ENCODE measurements around the gene GP2.
"Not testable (repeated sequence)": the region's sequence is repeated elsewhere in the genome, so short reads cannot be mapped to it uniquely, and the experiment has no call there.

The GP2 gene

GRCh38 chr16:20313741-20314140 is 13.6 kb downstream of the GP2 start:
- Histone ChIP-seq H3K9ac (ENCODE audit: low read depth, low read length, poor library complexity, severe bottlenecking) (no peak overlapping the region), H3K4me1 (ENCODE audit: insufficient read depth, low read length, poor library complexity, severe bottlenecking) (no peaks in the 10 kb centered on the region), H4K20me1 (ENCODE audit: insufficient read depth, low read length, poor library complexity, severe bottlenecking) (no peaks in the 10 kb centered on the region), H2AFZ (ENCODE audit: low read length) (no peak overlapping the region), H3F3A (ENCODE audit: low read depth) (no peaks in the 10 kb centered on the region), H3K4me3 (ENCODE audit: low read length, poor library complexity, severe bottlenecking) (no peak overlapping the region), H3K27me3 (ENCODE audit: insufficient read depth, low read length, poor library complexity, severe bottlenecking) (no peaks in the 10 kb centered on the region), H3K9me2 (replicated peaks; ENCODE audit: low read depth, low read length) (no peaks in the 10 kb centered on the region), H3K36me3 (ENCODE audit: insufficient read depth, low read length) (no peaks in the 10 kb centered on the region), H3K79me2 (ENCODE audit: insufficient read depth, low read length) (no peaks in the 10 kb centered on the region), H3K4me2 (ENCODE audit: low read depth, low read length, poor library complexity, severe bottlenecking) (no peak overlapping the region), H3K9me3 (ENCODE audit: insufficient read depth, low read depth, low read length) (0 out of 2 replicates have a peak, but pooled peaks cover 3% of the 10 kb centered on the region)
- no peak for TF ChIP-seq EZH2phosphoT487 (IDR thresholded peaks at IDR 0.05; ENCODE audit: borderline replicate concordance)
- no peak for TF ChIP-seq CTCF (conservative IDR thresholded peaks at IDR 0.05; ENCODE audit: low read length)

GRCh38 chr16:20312536-20313095 is 14.7 kb downstream of the GP2 start:
- not testable (repeated sequence) for H3F3A ChIP-seq (ENCODE audit: low read depth); H3K79me2 ChIP-seq (ENCODE audit: insufficient read depth, low read length); H2AFZ ChIP-seq (ENCODE audit: low read length); H3K9ac ChIP-seq (ENCODE audit: low read depth, low read length, poor library complexity, severe bottlenecking); H3K4me2 ChIP-seq (ENCODE audit: low read depth, low read length, poor library complexity, severe bottlenecking); H3K36me3 ChIP-seq (ENCODE audit: insufficient read depth, low read length); H3K4me3 ChIP-seq (ENCODE audit: low read length, poor library complexity, severe bottlenecking); H3K4me1 ChIP-seq (ENCODE audit: insufficient read depth, low read length, poor library complexity, severe bottlenecking); H4K20me1 ChIP-seq (ENCODE audit: insufficient read depth, low read length, poor library complexity, severe bottlenecking); H3K9me2 ChIP-seq (replicated peaks; ENCODE audit: low read depth, low read length); H3K9me3 ChIP-seq (ENCODE audit: insufficient read depth, low read depth, low read length); H3K27me3 ChIP-seq (ENCODE audit: insufficient read depth, low read length, poor library complexity, severe bottlenecking)

GRCh38 chr16:20311548-20311947 is 15.8 kb downstream of the GP2 start:
- H3K9ac ChIP-seq (ENCODE audit: low read depth, low read length, poor library complexity, severe bottlenecking) = no peak overlapping the region
- 0 out of 2 replicates have a peak, but pooled peaks cover 3% of the 10 kb centered on the region for H3K9me3 ChIP-seq (ENCODE audit: insufficient read depth, low read depth, low read length)
- no peaks in the 10 kb centered on the region for H3K9me2 ChIP-seq (replicated peaks; ENCODE audit: low read depth, low read length)
- no peaks in the 10 kb centered on the region for H4K20me1 ChIP-seq (ENCODE audit: insufficient read depth, low read length, poor library complexity, severe bottlenecking)
- H3K79me2 ChIP-seq (ENCODE audit: insufficient read depth, low read length) = no peaks in the 10 kb centered on the region
- H2AFZ ChIP-seq (ENCODE audit: low read length) = no peak overlapping the region
- H3K4me1 ChIP-seq (ENCODE audit: insufficient read depth, low read length, poor library complexity, severe bottlenecking) = no peaks in the 10 kb centered on the region
- no peak overlapping the region for H3K4me2 ChIP-seq (ENCODE audit: low read depth, low read length, poor library complexity, severe bottlenecking)
- no peaks in the 10 kb centered on the region for H3F3A ChIP-seq (ENCODE audit: low read depth)
- H3K36me3 ChIP-seq (ENCODE audit: insufficient read depth, low read length) = no peaks in the 10 kb centered on the region
- no peaks in the 10 kb centered on the region for H3K27me3 ChIP-seq (ENCODE audit: insufficient read depth, low read length, poor library complexity, severe bottlenecking)
- TF ChIP-seq CTCF (conservative IDR thresholded peaks at IDR 0.05; ENCODE audit: low read length) = no peak
- no peak for TF ChIP-seq EZH2phosphoT487 (IDR thresholded peaks at IDR 0.05; ENCODE audit: borderline replicate concordance)
- no peak overlapping the region for H3K4me3 ChIP-seq (ENCODE audit: low read length, poor library complexity, severe bottlenecking)
